Frontal cortex (tissue), 4 donors: ENCODE results near the gene GOLT1B. TPM values are rescaled to one million over a fixed set of nuclear protein-coding genes. Genes with fewer than 3 reads are reported as not detected.

Source experiments
- DNase-seq, 2 donors: peaks; one replicate each; pipeline ENCODE4 v3.0.0; 2012; ENCODE audit warnings: low spot score in 2 of 2
- FAIRE-seq: peaks from 2 replicates; lab custom pipeline; 2012; peaks lifted over from hg19 to GRCh38; lab: Jason Lieb, UNC
- total RNA-seq: library from RNA; depleted of rRNA; stranded (reverse); fragments of >200 nt; gene quantifications from one replicate; pipeline ENCODE4 v1.2.3, GENCODE V29; 2014
- donor health status: control.
- donor health status: control.
- donor health status: control.

GOLT1B gene
- total RNA-seq, 1 donor from 2014 or later: 47.7 TPM

DNA sequence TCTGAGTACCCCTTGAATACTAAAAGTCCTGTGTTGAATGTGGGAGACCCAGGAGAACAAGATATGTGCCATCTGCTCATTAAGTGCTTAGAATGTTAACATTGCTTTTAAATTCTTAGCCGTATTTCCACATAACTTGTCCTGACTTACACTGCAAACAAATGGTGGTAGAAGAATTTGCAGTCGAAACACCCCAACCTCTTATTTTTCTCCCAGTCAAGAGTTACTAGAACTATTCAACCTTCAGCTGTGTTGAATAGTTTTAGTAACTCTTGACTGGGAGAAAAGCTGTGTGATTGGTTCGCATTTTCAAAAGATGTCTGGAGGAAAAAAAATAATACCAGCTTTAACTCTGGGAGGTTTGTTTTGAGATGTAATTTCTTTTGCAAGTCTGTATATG, 16.9 kb downstream of the GOLT1B start:
- DNase-seq: no peak
- no peak for FAIRE-seq

DNA sequence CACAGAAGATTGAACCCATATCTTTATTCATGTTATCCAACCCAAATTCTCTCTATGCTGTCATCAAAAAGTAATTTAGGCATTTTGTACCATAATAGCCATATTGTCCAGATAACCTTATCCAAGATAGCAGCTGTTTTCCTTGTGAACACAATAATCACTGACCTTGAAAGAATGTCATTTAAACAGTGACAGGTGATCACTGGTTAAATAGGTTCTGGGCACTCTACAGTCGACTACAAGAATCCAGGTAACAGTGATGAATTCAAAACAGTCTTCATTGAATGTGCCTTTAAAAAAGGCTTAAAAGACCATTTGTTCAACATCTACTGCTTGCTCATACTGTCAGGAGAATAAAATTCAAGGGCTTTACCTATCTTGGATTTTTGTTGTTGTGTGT, 20.0 kb downstream of the GOLT1B start:
- DNase-seq (no peak), FAIRE-seq (no peak)

DNA sequence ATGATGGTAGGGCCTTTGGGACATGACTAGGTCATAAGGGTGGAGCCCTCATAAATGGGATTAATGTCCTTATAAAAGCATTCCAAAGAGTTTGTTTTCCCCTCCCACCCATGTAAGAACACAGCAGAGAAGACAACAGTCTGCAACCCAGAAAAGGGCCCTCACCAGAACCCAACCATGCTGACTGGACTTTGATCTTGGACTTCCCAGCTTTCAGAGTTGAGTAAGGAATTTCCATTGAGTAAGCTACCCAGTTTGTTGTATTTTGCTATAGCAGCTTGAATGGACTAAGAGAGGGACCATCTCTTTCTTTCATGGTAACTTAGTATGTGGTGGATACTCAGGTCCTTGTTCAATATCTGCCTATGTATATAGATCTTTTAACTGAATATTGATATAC, 21.6 kb downstream of the GOLT1B start:
- no peak for DNase-seq
- FAIRE-seq: no peak

DNA sequence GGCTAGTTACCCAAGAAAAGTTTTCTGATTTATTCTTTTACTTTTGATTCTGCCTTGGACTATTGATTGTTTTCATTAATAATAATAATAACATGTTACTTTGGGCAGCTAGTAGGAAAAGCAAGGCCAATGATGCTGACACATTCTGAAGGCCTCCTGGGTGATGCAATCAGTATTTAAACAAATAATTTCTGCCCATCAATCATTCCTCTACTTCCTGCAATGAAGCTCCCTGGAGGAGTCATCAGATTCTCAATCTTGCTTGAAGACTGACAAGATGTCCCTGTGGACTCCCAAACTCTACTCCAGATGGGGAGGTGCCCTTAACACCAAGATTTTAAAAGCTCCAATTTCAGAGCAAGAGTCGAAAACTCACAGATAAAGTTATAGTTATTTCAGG, 24.5 kb downstream of the GOLT1B start, which contains the start of gene SPX:
Gene SPX, plus strand, starts transcription at position 244 of the 400 bp plus-strand sequence. CDS start 177 bp downstream, outside the sequence.
- no peak for DNase-seq
- FAIRE-seq: no peak

DNA sequence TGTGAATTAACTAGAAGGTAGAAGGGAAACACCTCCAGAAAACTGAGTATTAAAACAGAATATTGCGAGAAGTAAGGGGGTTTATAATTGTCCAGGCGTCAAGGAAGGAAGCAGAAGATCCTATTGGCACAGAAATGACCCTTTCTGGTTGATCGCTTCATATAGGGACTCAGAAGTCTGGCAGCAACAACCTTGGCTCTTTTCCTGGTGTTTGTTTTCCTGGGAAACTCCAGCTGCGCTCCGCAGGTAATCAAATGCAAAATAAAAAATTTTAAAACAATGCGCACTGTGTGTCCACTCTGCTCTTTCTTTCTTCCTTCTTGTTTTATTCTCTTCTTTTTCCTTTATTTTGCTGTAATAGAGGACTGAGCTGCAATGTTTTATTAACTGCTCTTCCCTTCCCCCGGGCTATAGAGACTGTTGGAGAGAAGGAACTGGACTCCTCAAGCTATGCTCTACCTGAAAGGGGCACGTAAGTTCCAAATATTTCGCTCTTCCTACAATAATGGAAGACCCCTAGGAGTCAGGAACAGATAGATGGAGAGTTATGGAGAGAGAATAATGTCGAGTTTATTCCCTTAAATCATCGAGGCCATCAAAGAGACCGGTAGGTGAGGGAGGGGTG, 25.2 kb downstream of the GOLT1B start:
- no peak for FAIRE-seq
- DNase-seq: no peak

DNA sequence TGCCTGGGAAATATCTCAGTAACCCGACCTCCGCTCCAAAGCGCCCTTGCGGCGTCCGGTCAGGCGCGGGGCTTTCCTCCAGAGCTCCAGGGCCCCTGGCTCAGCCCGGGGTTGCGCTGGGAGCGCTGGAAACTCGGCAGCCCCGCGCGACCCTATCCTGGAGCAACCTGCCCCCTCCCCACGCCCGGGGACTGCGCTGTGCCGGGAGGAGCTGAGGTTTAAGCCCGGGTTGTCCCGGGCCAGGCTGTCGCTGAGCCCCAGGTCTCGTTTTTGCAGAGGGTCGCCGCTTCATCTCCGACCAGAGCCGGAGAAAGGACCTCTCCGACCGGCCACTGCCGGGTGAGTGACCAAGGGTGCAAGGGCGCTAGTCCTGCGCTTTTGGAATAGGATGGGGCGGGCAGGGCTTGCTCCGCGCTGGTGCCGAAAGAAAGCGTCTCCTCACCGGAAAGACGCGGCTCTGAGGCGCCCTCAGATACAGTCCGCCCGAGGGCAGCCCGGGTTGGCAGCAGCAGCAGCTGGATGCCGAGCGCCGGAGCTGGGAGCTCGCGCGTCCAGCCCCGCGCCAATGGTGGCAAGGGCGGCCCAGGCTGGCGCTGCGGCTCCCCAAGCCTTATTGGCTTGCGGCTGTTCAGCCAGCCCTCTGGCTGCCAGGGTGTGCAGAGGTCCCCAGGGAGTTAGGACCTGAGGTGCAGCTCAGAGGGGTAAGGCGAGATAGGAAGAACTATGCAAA, 26.0 kb downstream of the GOLT1B start:
- no peak for FAIRE-seq
- DNase-seq: peak; percentile 36 to 44

DNA sequence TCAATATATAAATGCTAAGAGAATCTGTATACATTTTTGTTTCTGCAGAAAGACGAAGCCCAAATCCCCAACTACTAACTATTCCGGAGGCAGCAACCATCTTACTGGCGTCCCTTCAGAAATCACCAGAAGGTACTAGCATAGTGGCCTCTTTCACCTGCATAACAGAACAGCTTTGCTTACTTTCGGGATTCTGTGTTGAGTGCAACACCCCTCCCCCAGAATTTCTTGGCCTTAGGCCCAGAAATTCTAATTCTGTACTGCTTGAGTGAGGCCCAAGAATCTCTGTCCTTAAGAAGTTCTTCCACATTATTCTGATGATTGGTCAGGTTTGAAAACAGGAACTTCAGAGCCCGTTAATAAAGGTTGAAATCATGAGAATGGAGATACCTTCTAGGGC, 27.4 kb downstream of the GOLT1B start:
- DNase-seq: no peak
- FAIRE-seq: no peak

DNA sequence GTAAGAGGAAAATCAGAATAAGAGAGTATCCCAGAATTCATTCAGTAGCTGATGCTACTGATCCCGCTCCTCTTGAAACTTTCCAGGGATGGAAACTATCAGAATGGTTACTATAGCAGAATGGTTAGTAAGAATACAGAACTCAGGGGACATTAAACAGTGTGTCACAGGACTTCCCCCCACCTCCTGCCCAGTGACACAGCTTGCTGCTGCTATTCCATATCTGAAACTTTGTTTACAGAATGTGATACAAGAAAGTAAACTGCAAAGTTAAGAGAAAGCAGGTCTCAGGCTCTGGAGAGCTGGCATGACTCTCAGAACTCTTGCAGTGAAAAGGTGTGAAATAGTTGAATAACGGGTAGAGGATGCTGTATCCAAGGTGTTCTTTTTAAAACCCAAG, 27.9 kb downstream of the GOLT1B start:
- DNase-seq: no peak
- FAIRE-seq: no peak

DNA sequence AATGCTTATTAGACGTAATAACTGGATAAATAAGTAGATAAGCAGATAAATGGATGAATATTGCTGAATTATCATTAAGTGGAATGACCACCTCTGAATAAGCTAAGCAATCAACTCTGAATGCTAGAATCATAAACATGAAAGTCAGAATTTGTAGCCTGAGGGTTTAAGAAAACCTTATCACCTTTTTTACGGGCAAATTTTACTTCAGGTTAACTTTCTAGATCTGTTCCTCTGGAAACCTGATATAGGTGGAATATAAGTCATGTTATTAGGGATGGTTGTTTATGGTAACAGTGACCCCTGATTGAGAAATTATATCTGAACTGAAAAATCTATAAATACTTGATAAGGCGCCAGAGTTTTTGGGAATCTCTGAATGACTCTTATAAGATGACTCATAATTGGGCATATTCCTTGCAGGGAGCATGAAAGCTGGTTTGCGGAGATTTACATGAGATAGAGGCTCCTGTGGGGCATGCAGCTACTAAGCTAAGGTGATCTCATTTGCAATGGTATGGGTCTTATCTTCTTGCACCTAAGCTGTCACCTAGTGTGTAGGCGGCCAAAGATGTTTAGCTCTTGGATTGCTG, 36.6 kb downstream of the GOLT1B start:
- DNase-seq (no peak), FAIRE-seq (no peak)

DNA sequence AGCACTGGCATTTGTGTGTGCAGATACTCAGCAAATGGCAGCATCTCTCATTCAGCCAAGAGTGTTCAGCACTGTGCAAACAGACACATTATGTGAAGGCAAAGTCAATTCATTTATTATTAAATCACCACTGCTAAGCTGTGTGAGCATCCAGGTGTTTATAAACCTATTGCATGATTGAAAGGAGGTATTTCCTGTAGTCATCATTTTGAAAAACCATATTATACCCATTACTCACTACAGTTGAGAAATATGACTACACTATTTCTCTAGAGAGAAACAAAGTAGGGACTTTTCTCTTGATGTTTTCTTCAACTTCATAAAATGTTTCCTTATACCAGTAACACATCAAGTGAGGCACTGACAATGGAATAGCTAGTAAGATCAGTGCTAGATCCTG, 38.2 kb downstream of the GOLT1B start:
- DNase-seq (no peak), FAIRE-seq (no peak)

DNA sequence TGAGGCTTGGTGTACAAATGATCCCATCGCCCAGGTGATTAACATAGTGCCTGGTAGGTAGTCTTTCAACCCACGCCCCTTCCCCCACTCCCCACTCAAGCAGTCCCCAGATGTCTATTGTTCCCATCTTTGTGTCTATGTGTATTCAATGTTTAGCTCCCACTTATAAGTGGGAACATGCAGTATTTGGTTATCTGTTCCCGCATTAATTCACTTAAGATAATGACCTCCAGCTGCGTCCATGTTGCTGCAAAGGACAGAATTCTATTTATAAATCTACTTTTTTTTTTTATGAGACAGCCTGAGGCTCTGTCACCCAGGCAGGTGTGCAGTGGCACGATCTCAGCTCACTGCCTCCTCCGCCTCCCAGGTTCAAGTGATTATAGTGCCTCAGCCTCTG, 40.2 kb downstream of the GOLT1B start:
- FAIRE-seq: no peak
- DNase-seq: no peak

DNA sequence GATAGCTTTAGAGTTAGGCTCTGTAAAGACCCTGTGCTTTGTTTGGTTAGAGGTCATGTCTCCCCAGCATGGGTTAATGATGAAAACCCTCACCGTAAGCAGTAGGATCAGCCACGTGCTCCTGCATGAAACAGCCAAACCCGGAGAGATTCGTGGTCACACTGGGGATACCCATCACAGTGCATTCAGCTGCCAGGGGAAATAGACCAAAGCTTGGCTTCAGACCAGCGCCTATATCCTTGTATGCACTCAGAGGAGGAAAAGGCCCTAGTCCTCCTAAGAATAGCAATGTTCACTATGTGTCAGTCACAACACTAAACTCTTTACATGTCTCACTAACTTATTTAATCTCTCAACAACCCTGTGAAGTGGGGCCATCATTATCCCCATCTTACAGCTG, 40.8 kb downstream of the GOLT1B start:
- DNase-seq: no peak
- no peak for FAIRE-seq

DNA sequence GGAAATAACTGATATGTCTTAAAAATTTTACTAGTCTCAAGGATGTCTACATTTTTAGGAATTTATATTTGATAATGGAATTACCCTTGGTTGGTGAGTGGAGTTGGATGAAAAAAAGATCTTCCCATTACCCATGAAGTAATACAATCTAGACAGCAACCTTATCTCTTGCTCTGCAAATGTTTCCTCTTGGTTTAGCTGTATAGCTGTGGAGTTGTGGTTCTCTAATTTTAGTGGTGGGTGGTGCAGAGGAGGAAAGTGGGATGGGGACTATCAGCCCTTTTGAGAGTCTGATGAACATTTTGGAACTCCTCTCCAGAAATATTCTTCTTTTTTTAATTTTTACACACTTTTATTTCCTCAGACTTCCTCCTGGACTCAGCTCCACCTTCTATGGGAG, 41.6 kb downstream of the GOLT1B start:
- DNase-seq: no peak
- FAIRE-seq: no peak

DNA sequence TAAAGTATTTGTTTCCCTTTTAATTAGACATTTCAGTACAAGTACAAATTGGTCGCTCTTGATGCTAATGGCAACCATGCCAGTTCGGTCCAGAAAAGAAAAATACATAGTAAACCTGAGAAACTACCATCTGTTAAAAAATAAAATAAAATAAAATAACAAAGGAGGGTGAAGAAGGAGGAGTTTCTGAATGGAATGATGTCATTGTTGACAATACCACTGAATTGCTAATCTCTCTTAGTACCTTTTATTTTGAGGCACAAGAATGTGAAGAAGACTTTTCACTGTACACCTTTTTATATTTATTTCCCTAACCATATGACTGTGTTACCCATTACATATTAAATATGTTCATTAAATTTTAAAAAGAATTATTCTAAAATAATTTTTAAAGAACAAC, 44.0 kb downstream of the GOLT1B start:
- FAIRE-seq (no peak), DNase-seq (no peak)

DNA sequence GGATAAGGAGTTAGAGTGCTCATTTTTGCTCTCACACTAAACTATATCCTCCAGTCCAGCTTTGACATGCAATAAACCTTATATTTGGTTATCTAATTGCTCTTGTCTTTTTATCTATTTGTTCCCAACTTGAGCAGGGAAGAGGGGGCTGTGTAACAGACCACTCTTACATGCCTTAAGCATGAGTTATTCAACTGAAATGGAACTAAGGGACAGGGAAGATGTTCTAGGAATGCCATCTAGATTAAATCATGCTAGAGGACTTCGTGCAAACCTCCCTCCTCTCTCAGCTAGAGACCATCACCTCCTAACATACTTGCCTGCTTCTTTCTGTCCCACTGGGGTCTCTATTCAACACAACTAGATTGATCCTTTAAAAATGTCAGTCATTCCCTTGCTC, 45.1 kb downstream of the GOLT1B start:
- DNase-seq: no peak

DNA sequence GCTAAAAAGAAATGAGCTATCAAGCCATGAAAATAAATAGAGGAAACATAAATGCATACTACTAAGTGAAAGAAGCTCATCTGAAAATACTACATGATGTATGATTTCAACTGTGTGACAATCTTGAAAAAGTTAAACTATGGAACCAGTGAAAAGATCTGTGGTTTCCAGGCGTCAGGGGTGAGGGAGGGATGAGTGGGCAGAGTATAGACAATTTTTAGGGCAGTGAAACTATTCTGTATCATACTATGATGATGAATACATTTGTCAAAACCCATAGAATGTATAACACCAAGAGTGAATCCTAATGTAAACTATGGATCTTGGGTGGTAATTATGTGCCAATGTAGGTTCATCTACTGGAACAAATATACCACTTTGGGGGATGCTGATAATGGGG, 45.8 kb downstream of the GOLT1B start:
- FAIRE-seq: no peak
- DNase-seq: no peak

More for the DNA sequence above, 45.1 kb downstream of the GOLT1B start:
- no peak for FAIRE-seq

DNA sequence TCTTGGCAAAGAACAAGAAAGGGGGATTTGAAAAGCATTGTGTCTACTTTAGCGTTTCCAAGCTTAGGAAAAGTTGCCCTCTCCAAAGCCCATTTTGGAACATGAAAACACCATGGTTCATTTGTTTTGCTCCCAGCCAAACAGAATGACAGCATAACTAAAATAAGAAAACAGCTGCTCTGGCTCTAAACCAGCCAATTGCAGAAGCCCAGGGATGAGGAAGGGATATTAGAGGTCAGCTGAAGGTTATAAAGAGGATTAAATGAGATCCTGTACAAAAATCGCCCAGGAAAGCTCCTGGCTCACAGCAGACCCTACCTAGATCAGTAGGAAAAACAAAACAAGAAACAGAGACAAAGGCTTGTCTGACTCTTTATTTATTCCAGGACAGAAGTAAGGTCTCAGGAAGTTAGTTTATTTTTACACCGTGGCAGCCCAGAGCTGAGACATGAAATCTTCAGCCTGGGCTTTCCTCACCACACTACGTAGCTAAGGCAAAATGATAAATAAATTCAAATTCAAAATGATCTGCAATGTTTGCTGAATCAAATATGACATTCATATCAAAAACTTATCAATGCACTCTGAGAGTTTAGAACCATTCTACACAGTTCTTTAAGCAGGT, 50.4 kb downstream of the GOLT1B start:
- no peak for FAIRE-seq
- no peak for DNase-seq

DNA sequence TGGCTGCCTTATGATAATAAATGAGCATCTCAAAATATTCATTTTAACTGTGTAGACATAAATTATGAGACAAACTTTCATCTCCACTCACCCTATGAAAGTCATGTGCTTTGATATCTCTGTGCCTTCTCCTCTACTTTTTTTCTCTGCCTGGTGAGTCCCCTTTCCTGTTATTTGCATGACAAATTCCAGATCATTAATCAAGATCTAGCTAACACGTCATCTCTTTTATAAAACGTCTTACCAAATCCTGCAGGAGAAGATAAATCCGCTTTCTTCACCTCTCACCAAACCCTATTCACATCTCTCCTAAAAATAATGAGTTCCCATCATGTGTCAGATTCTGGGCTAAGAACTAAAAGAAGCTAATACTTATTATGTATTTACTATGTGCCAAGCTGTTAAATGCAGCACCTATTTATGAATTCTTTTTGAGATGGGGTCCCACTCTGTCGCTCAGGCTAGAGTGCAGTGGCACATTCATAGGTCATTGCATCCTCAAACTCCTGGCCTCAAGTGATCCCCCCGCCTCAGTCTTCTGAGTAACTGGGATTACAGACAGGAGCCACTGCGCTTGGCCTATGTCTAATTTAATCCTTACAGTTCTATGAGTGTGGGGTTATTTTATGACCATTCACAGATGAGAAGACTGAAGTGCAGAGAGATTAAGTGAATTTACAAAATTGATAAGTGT, 51.2 kb downstream of the GOLT1B start:
- FAIRE-seq (no peak), DNase-seq (no peak)

DNA sequence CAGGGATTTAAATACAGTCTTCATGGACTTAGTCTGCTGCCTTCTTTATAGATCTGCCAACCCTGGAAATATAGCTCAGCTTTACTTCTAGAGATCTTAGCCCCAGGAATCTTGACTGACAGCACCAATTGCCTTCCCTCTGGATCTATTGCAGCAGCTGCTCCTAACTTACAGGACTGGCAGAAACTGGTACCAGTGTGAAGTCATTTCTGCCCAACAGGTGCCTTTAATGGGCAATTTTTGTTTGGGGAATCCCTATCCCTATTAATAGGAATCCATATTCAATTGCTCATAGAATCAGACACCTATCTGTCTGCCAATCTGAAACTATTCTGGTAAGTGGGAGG, 51.7 kb downstream of the GOLT1B start:
- no peak for FAIRE-seq
- no peak for DNase-seq

DNA sequence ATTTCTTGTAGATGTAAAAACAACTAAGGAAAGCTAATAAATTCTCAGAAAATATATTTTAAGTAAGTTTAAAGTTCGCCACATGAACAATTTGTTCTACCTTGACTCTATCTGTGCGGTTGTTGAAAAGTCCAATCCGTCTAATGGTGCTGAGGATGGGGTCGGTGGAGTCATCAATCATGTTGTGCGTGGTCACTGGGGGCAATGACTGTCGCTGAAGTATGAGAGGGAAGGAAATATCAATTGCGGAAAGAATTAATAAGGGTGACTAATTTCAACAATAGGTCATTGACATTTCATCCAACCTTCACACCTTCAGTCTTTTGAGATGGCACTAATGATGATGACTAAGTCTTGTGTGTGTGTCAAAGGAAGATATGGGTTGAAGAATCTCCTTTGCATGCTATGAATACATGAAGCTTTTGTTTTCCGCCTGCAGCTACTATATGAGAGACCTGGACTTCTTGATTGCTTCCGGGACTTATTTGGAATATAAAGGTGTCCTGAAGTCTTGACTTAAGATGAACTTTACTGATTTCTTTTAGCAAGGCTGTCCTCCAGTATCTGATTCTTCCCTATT, 56.6 kb downstream of the GOLT1B start:
- FAIRE-seq (no peak), DNase-seq (no peak)
